K562 (cell line): Measurements from ENCODE around the gene GRWD1. TPM values are rescaled to one million over a fixed set of nuclear protein-coding genes. Genes with fewer than 3 reads are reported as not detected.

Experiments
- CBX5 ChIP-seq: IDR thresholded peaks from 2 replicates; pipeline ENCODE4 v1.6.1; 2014; ENCODE audit warnings: low read depth, borderline replicate concordance
- EP300 ChIP-seq: IDR thresholded peaks from 2 replicates; pipeline ENCODE4 v1.6.1; 2012; ENCODE audit warnings: low read length, improper control_type of control experiment
- ETV5 ChIP-seq: sonication (generic); formaldehyde crosslinking; IDR thresholded peaks from 2 replicates; pipeline ENCODE4 v1.4.0; 2020; ENCODE audit warnings: low read depth, mild to moderate bottlenecking, missing genetic modification reagents
- GATAD2B ChIP-seq: fragments of 450-650 bp; IDR thresholded peaks from 2 replicates; pipeline ENCODE4 v1.6.1; 2017; ENCODE audit warnings: mild to moderate bottlenecking, borderline replicate concordance
- KLF1 ChIP-seq: fragments of 450-650 bp; IDR thresholded peaks from 2 replicates; pipeline ENCODE4 v1.6.1; 2016; ENCODE audit warnings: missing genetic modification characterization, missing compliant biosample characterization
- MAZ ChIP-seq, 2 experiments: fragments of 450-650 bp in 1 of 2; sonication (generic) in 1 of 2; formaldehyde crosslinking; IDR thresholded peaks in 1 of 2; conservative IDR thresholded peaks in 1 of 2; 2 replicates each; pipeline versions ENCODE4 v1.4.0 to v1.5.0; 2020; ENCODE audit warnings: mild to moderate bottlenecking in 1 of 2, missing genetic modification reagents in 1 of 2
- MCM2 ChIP-seq: fragments of 450-650 bp; IDR thresholded peaks from 2 replicates; pipeline ENCODE4 v1.6.1; 2017; ENCODE audit warnings: low read depth, mild to moderate bottlenecking
- MTA2 ChIP-seq: fragments of 450-650 bp; IDR thresholded peaks from 2 replicates; pipeline ENCODE4 v1.6.1; 2016; ENCODE audit warnings: low read depth
- NONO ChIP-seq, 2 experiments: fragments of 200-400 bp in 1 of 2; fragments of 450-650 bp in 1 of 2; formaldehyde crosslinking in 1 of 2; IDR thresholded peaks; 2 replicates each; pipeline ENCODE4 v1.6.1; 2017; ENCODE audit warnings: low read depth in 2 of 2, mild to moderate bottlenecking in 2 of 2, moderate library complexity in 2 of 2, low read length in 1 of 2
- POLR2AphosphoS2 ChIP-seq: IDR thresholded peaks from 2 replicates; pipeline ENCODE4 v1.6.1; 2012; ENCODE audit warnings: low read length, improper control_type of control experiment
- RBM14 ChIP-seq: fragments of 200-400 bp; formaldehyde crosslinking; IDR thresholded peaks from 2 replicates; pipeline ENCODE4 v1.6.1; 2018; ENCODE audit warnings: low read depth, mild to moderate bottlenecking, low read length, moderate library complexity, borderline replicate concordance; ENCODE audit not compliant: insufficient read depth
- STAG1 ChIP-seq: sonication (generic); formaldehyde crosslinking; IDR thresholded peaks from 2 replicates; pipeline ENCODE4 v1.5.0; 2020; ENCODE audit warnings: missing genetic modification reagents, borderline replicate concordance
- TFAM ChIP-seq: fragments of 250-450 bp; sonication (Bioruptor Pico); conservative IDR thresholded peaks from 2 replicates; pipeline ENCODE4 v1.5.0; 2021; ENCODE audit warnings: mild to moderate bottlenecking, moderate library complexity
- ZBTB49 ChIP-seq: sonication (generic); formaldehyde crosslinking; IDR thresholded peaks from 2 replicates; pipeline ENCODE4 v1.8.0; 2022; ENCODE audit warnings: missing genetic modification reagents, mild to moderate bottlenecking, borderline replicate concordance
- ZNF431 ChIP-seq: sonication (generic); formaldehyde crosslinking; IDR thresholded peaks from 2 replicates; pipeline ENCODE4 v1.8.0; 2022; ENCODE audit warnings: mild to moderate bottlenecking, missing genetic modification reagents
- ZNF592 ChIP-seq: fragments of 450-650 bp; IDR thresholded peaks from 2 replicates; pipeline ENCODE4 v1.6.1; 2017; ENCODE audit warnings: antibody characterized with exemption, mild to moderate bottlenecking
- polyA plus RNA-seq, 8 experiments: library from polyadenylated mRNA; depleted of rRNA in 4 of 8; stranded (reverse) in 5 of 8; unstranded in 3 of 8; fragments of >200 nt; fragmentation: Nextera tagmentation in 2 of 8; fragmentation: Illumina TruSeq in 1 of 8; extraction: Ambion mirVana in 2 of 8; extraction: Trizol in 1 of 8; gene quantifications; 2 replicates each; pipeline versions ENCODE4 v1.2.1 to v1.2.3, GENCODE V29; 2011 to 2014; ENCODE audit warnings: inconsistent platforms in 1 of 8, missing spikeins in 1 of 8
- total RNA-seq, 7 experiments: library from RNA; depleted of rRNA in 6 of 7; stranded (reverse); fragments of >200 nt in 6 of 7; fragmentation: Illumina TruSeq in 2 of 7; extraction: Trizol in 2 of 7; gene quantifications; 2 replicates each; pipeline versions ENCODE4 v1.2.1 to v1.2.3, GENCODE V29; 2011 to 2021; ENCODE audit warnings: low replicate concordance in 1 of 7

Gene GRWD1
- total and polyA plus RNA-seq, 9 of the 15 experiments (the other 6 are each of a cell fraction or from before 2014, with no cell fraction given), result 1.5 to 87.2 (median 24.5) TPM

- no peak for TF ChIP-seq MCM2
- no peak for TF ChIP-seq NONO (IDR thresholded peaks at IDR 0.05; ENCODE audit: low read depth in 2 of 2, low read length in 1 of 2)
- TF ChIP-seq STAG1, result no peak
- TF ChIP-seq ETV5, result no peak
- TF ChIP-seq ZNF431 (CRISPR knock-in tag), result no peak
- 0 out of 2 replicates have a peak, but pooled peaks have one; percentile 67 for TF ChIP-seq POLR2AphosphoS2
- peak; percentile 60; the same call in 1 of the 2 replicates for TF ChIP-seq KLF1 (tag)
- TF ChIP-seq MTA2, result no peak
- TF ChIP-seq GATAD2B, result 0 out of 2 replicates have a peak, but pooled peaks have one; percentile 16
- no peak for TF ChIP-seq ZBTB49
- no peak for TF ChIP-seq ZNF592
- TF ChIP-seq MAZ (CRISPR knock-in tag; conservative IDR thresholded peaks at IDR 0.05 in 1 of 2, IDR thresholded peaks at IDR 0.05 in 1 of 2), result peak; percentile 50 to 62
- no peak for TF ChIP-seq CBX5
- no peak for TF ChIP-seq TFAM (CRISPR knock-in tag)
- 0 out of 2 replicates have a peak, but pooled peaks have one; percentile 2 for TF ChIP-seq EP300
- 0 out of 2 replicates have a peak, but pooled peaks have one; percentile 32 for TF ChIP-seq RBM14
Measured at GRCh38 chr19:48445606-48446481, at the start of gene GRWD1 (continued).
